Measurements from ENCODE around the gene RBL1.

- TF ChIP-seq CTCF (IDR thresholded peaks at IDR 0.05) (no peak), EP300 (IDR thresholded peaks at IDR 0.05) (no peak)
Measured at GRCh38 chr20:36967636-36968035, 128.2 kb downstream of the RBL1 start.
